ENCODE measurements around the gene DTX4. TPM values are rescaled to one million over a fixed set of nuclear protein-coding genes. Genes with fewer than 3 reads are reported as not detected.

Gene DTX4
- total RNA-seq, 4 donors from 2014 or later, result 3.1 to 8.8 (median 4.5) TPM

GRCh38 chr11:59201353-59201752, 29.4 kb downstream of the DTX4 start:
- peaks cover 0 to 15% (median 12%) of the 10 kb centered on the region in 4 donors for H3K4me1 ChIP-seq
- intact Hi-C loops (cut with DNase I), result loop anchor here (10.0 kb wide), 1 partner anchor 233 kb away; the partner anchor contains the start of gene OR5A1
- H3K27ac ChIP-seq (replicated peaks in 1 of 4), result no peak overlapping the region
- peaks cover 0 to 22% (median 7%) of the 10 kb centered on the region in 4 donors for H3K36me3 ChIP-seq
- H3K9me3 ChIP-seq, result no peaks in the 10 kb centered on the region
- DNase-seq (ENCODE audit: extremely low spot score), result no peak
- no peaks in the 10 kb centered on the region for H3K27me3 ChIP-seq
- WGBS, result 90% methylated on average over 3 of the region's 3 CpGs
- H3K4me3 ChIP-seq, result no peak overlapping the region
- TF ChIP-seq POLR2AphosphoS5 (IDR thresholded peaks at IDR 0.05), result no peak
- TF ChIP-seq EP300 (IDR thresholded peaks at IDR 0.05), result no peak
- TF ChIP-seq POLR2A (IDR thresholded peaks at IDR 0.05; ENCODE audit: low read depth), result no peak
- no peak for TF ChIP-seq CTCF (IDR thresholded peaks at IDR 0.05)

- TF ChIP-seq POLR2A (IDR thresholded peaks at IDR 0.05; ENCODE audit: low read depth) (no peak), POLR2AphosphoS5 (IDR thresholded peaks at IDR 0.05) (no peak), CTCF (IDR thresholded peaks at IDR 0.05) (no peak), EP300 (IDR thresholded peaks at IDR 0.05) (no peak)
- Histone ChIP-seq H3K9me3 (no peaks in the 10 kb centered on the region), H3K4me1 (peaks cover 0 to 18% (median 11%) of the 10 kb centered on the region in 4 donors), H3K36me3 (peaks cover 0 to 20% (median 6%) of the 10 kb centered on the region in 4 donors), H3K27me3 (no peaks in the 10 kb centered on the region), H3K27ac (replicated peaks in 1 of 4) (no peak overlapping the region), H3K4me3 (no peak overlapping the region)
- DNase-seq (ENCODE audit: extremely low spot score), result no peak
- intact Hi-C loops (cut with DNase I), result loop anchor here (5.0 to 10.0 kb wide), 2 partner anchors 78 to 230 kb away; partner anchors contain the start of gene OR5A1
- WGBS, result 83% methylated on average over 3 of the region's 3 CpGs
These were observed 32.8 kb downstream of the DTX4 start for GRCh38 chr11:59204746-59205145.

DNA sequence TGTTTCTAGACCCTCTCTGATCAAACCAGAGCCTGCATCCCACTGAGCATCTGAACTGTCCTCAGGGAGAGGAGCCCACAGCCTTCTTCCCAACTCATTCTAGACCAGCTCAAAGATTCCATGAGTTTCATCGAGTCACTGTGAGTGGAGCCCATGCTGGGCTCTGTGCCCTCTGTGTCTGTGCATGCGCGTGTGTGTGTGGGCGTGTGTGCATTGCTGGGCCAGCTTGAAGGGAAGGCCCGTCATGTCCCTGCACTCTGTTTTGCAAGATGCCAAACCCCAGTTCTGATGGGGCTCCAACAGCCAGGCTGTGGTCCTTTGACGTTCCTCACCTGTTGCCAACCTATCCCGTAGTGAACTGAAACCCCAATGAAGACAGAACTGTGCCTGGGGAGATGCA, 33.7 kb downstream of the DTX4 start:
- Histone ChIP-seq H3K4me1 (peaks cover 0 to 18% (median 7%) of the 10 kb centered on the region in 4 donors), H3K27me3 (no peaks in the 10 kb centered on the region), H3K36me3 (peaks cover 0 to 20% (median 6%) of the 10 kb centered on the region in 4 donors), H3K4me3 (no peak overlapping the region), H3K27ac (replicated peaks in 1 of 4) (no peak overlapping the region), H3K9me3 (no peaks in the 10 kb centered on the region)
- no peak for DNase-seq (ENCODE audit: extremely low spot score)
- intact Hi-C loops (cut with DNase I), result loop anchor here (5.0 to 10.0 kb wide), 2 partner anchors 77 to 229 kb away; partner anchors contain the start of gene OR5A1
- TF ChIP-seq POLR2AphosphoS5 (IDR thresholded peaks at IDR 0.05) (no peak), EP300 (IDR thresholded peaks at IDR 0.05) (no peak), POLR2A (IDR thresholded peaks at IDR 0.05; ENCODE audit: low read depth) (no peak), CTCF (IDR thresholded peaks at IDR 0.05) (no peak)
- WGBS, result 96% methylated on average over 3 of the region's 7 CpGs

DNA sequence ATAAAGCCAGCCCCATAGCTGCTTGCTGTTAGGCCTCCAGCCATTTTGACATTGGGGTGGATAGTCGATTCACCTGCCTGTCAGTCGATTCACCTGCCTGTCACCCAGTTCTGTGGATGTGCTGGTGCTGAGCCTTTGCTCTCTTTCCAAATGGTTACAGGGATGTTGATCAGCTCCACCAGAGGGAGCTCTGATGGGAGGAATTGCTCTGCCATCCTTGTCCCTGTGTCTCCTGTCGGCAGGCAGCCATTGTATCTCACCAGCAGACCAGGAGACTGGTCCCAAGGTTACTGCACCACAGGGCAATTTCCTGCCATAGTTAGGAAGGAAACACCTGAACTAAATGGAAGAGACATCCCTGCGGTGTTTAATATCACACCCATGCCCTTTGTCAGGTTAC, 34.7 kb downstream of the DTX4 start:
- Histone ChIP-seq H3K27me3 (no peaks in the 10 kb centered on the region), H3K4me1 (peaks cover 0 to 18% (median 7%) of the 10 kb centered on the region in 4 donors), H3K4me3 (no peak overlapping the region), H3K27ac (replicated peaks in 1 of 4) (no peak overlapping the region), H3K9me3 (no peaks in the 10 kb centered on the region), H3K36me3 (peaks cover 0 to 20% (median 6%) of the 10 kb centered on the region in 4 donors)
- DNase-seq (ENCODE audit: extremely low spot score), result no peak
- intact Hi-C loops (cut with DNase I), result loop anchor here (1.0 to 10.0 kb wide), 3 partner anchors 35 to 228 kb away; partner anchors contain the start of gene OR5A1
- 62% methylated on average over 4 of the region's 4 CpGs for WGBS
- TF ChIP-seq POLR2AphosphoS5 (IDR thresholded peaks at IDR 0.05) (no peak), CTCF (IDR thresholded peaks at IDR 0.05) (peak; percentile 33 to 48 (median 34)), POLR2A (IDR thresholded peaks at IDR 0.05; ENCODE audit: low read depth) (no peak), EP300 (IDR thresholded peaks at IDR 0.05) (no peak)

Measured in esophagus muscularis mucosa (tissue), 4 donors.